Activated B cell treated with CpG ODN at 0.5 μM for 24 hours (primary cell): ENCODE results near the gene ZNF276. TPM values are rescaled to one million over a fixed set of nuclear protein-coding genes. Genes with fewer than 3 reads are reported as not detected.
"Not testable (repeated sequence)": the region's sequence is repeated elsewhere in the genome, so short reads cannot be mapped to it uniquely, and the experiment has no call there.

Experiments
- ATAC-seq: fragments of 200-7000 bp; cut with Tn5 transposase; one replicate; pipeline ENCODE4 v1.10.0; 2021; ENCODE audit warnings: low read depth, mild to moderate bottlenecking, moderate library complexity
- CTCF ChIA-PET: fragments of 350-600 bp; sonication (Branson Sonifier 250); formaldehyde crosslinking; loops from one replicate; lab custom pipeline; 2021; ENCODE audit warnings: antibody characterized with exemption; lab: Charles Lee
- POLR2A ChIA-PET: fragments of 350-600 bp; sonication (Branson Sonifier 250); formaldehyde crosslinking; loops from one replicate; lab custom pipeline; 2021; ENCODE audit warnings: antibody characterized with exemption; lab: Charles Lee
- DNase-seq: peaks from one replicate; pipeline ENCODE4 v3.0.0; 2022
- H3K27ac Mint-ChIP-seq: one replicate; pipeline ENCODE4 v1.8.0; 2020; ENCODE audit warnings: mixed read lengths
- H3K27me3 Mint-ChIP-seq: one replicate; pipeline ENCODE4 v1.8.0; 2021; ENCODE audit warnings: mixed read lengths
- H3K36me3 Mint-ChIP-seq: one replicate; pipeline ENCODE4 v1.8.0; 2021; ENCODE audit warnings: low read depth, mixed read lengths
- H3K4me1 Mint-ChIP-seq: one replicate; pipeline ENCODE4 v1.8.0; 2021; ENCODE audit warnings: mixed read lengths
- H3K4me3 Mint-ChIP-seq: one replicate; pipeline ENCODE4 v1.8.0; 2020; ENCODE audit warnings: mild to moderate bottlenecking, mixed read lengths
- H3K9me3 Mint-ChIP-seq: one replicate; pipeline ENCODE4 v1.8.0; 2020; ENCODE audit warnings: mixed read lengths
- CTCF ChIP-seq: fragments of 200-600 bp; IDR thresholded peaks from one replicate; pipeline ENCODE4 v1.8.0; 2022; ENCODE audit warnings: antibody characterized with exemption, mild to moderate bottlenecking
- intact Hi-C: fragments of 100-400 bp; cut with micrococcal nuclease; formaldehyde crosslinking; loops from one replicate; pipeline ENCODE4 v1.15.1; 2024
- total RNA-seq: library from RNA; stranded (reverse); gene quantifications from 2 replicates; pipeline ENCODE4 v1.2.3, GENCODE V29; 2022

The ZNF276 gene
- total RNA-seq, 1 donor from 2014 or later: 52.0 TPM

DNA sequence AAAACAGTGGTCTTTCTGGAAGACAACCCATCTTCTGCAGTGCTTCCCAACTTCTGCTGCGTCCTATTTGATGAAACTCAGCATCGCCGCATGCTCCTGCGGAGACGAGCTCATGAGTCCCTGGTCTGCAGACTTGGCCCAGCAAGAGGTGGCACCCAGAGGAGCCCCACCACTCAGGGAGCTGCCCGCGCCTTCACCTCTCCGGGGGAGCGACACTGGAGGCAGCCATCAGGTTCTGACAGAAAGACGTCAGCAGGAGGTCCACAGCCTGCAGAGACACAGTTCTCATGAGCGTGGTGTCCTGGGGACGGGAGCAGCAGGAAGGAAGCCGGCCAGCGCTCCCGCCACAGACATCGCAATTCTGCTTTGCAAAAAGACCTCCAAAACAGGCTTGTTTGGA, 49.0 kb downstream of the ZNF276 start:
- DNase-seq (no peak), ATAC-seq (no peak)
- intact Hi-C loops: no loop called here
- Mint-ChIP-seq H3K9me3 (no peaks in the 10 kb centered on the region), H3K4me1 (peaks cover 17% of the 10 kb centered on the region), H3K27ac (no peak overlapping the region), H3K27me3 (no peaks in the 10 kb centered on the region), H3K4me3 (no peak overlapping the region), H3K36me3 (peaks cover 7% of the 10 kb centered on the region)
- ChIA-PET CTCF (no interaction called here), POLR2A (interaction anchor here (0.6 kb wide), 2 partner anchors 39 to 67 kb away, joined by 10 to 13 read pairs; no protein-coding TSS in a partner anchor)
- no peak for TF ChIP-seq CTCF

DNA sequence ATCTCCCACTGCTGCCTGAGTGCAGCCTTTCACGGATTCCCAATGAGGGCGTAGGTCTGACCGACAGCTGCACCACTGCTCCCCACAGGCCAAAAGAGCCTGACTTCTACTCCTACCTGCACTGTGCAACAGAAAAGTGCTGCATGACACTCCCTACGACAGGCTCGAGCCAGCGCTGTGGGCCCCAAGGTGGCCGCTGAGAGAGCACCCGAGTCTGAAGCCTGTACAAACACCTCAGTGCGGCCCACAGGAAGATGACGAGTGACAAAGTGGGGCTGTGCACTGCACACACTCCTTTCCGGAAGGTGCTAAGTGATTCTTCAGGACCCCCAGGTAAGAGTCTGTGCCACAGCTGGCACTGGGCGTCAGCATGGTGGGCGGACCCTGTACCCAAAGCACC, 53.9 kb downstream of the ZNF276 start:
- Mint-ChIP-seq H3K4me3 (no peak overlapping the region), H3K4me1 (no peaks in the 10 kb centered on the region), H3K36me3 (peaks cover 3% of the 10 kb centered on the region), H3K27me3 (no peaks in the 10 kb centered on the region), H3K27ac (no peak overlapping the region), H3K9me3 (no peaks in the 10 kb centered on the region)
- DNase-seq (no peak), ATAC-seq (no peak)
- ChIA-PET POLR2A (no interaction called here), CTCF (no interaction called here)
- intact Hi-C loops: no loop called here
- no peak for TF ChIP-seq CTCF

- ATAC-seq: not testable (repeated sequence)
Observed at GRCh38 chr16:89778211-89778610, 56.9 kb downstream of the ZNF276 start.

GRCh38 chr16:89779231-89779908, 58.0 kb downstream of the ZNF276 start:
- intact Hi-C loops: no loop called here
- CTCF ChIA-PET: no interaction called here

More at GRCh38 chr16:89778211-89778610, 56.9 kb downstream of the ZNF276 start:
- H3K27ac Mint-ChIP-seq, H3K36me3 Mint-ChIP-seq, H3K9me3 Mint-ChIP-seq, CTCF ChIA-PET, DNase-seq, H3K4me1 Mint-ChIP-seq, H3K27me3 Mint-ChIP-seq, H3K4me3 Mint-ChIP-seq, intact Hi-C loops: not testable (repeated sequence)
- POLR2A ChIA-PET: interaction anchor here (0.6 to 0.8 kb wide), 4 partner anchors 17 to 275 kb away, joined by 4 to 12 read pairs (median 5); no protein-coding TSS in a partner anchor

GRCh38 chr16:89779909-89780305, 58.6 kb downstream of the ZNF276 start:
- H3K27me3 Mint-ChIP-seq: no peaks in the 10 kb centered on the region
- no peak for TF ChIP-seq CTCF
- no peaks in the 10 kb centered on the region for H3K36me3 Mint-ChIP-seq
- intact Hi-C loops: no loop called here
- no peaks in the 10 kb centered on the region for H3K9me3 Mint-ChIP-seq
- POLR2A ChIA-PET: no interaction called here
- H3K27ac Mint-ChIP-seq: no peak overlapping the region
- no peaks in the 10 kb centered on the region for H3K4me1 Mint-ChIP-seq
- ATAC-seq (no peak), DNase-seq (no peak)
- CTCF ChIA-PET: no interaction called here
- no peak overlapping the region for H3K4me3 Mint-ChIP-seq

More at GRCh38 chr16:89779231-89779908, 58.0 kb downstream of the ZNF276 start:
- no peak for DNase-seq
- no peak for ATAC-seq
- H3K27me3 Mint-ChIP-seq: no peaks in the 10 kb centered on the region
- H3K36me3 Mint-ChIP-seq: no peaks in the 10 kb centered on the region
- POLR2A ChIA-PET: no interaction called here
- no peaks in the 10 kb centered on the region for H3K9me3 Mint-ChIP-seq
- no peaks in the 10 kb centered on the region for H3K4me1 Mint-ChIP-seq
- no peak overlapping the region for H3K4me3 Mint-ChIP-seq
- no peak overlapping the region for H3K27ac Mint-ChIP-seq
- TF ChIP-seq CTCF: no peak
